HG02763 (cell line): ENCODE measurements around the gene DEPDC7.
"Not testable (repeated sequence)": the region's sequence is repeated elsewhere in the genome, so short reads cannot be mapped to it uniquely, and the experiment has no call there.

Experiments used
- ATAC-seq: cut with Tn5 transposase; IDR thresholded peaks from one replicate; pipeline ENCODE4 v1.9.1; 2021; ENCODE audit warnings: mild to moderate bottlenecking, moderate library complexity; ENCODE audit not compliant: unreplicated experiment

Gene DEPDC7

DNA sequence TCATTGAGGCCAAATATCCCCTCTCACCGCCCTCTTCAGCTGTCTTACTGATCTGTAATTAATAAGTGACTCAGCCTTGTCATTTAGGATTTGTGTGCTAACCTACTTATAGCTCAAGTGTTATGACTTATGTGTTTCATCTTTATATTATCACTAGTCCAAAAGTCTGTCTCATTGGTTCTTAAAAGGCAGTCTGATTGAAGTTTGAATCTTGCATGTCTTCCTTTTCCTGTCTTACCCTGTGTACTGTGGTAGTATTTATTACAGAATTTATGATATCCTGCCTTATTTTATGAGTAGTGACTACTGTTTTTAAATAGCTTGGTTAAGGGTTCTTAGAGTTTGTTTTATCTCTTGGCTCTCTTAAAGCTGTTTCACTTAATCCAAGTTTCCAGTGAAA is 6.3 kb downstream of the DEPDC7 start:
- ATAC-seq: no peak

DNA sequence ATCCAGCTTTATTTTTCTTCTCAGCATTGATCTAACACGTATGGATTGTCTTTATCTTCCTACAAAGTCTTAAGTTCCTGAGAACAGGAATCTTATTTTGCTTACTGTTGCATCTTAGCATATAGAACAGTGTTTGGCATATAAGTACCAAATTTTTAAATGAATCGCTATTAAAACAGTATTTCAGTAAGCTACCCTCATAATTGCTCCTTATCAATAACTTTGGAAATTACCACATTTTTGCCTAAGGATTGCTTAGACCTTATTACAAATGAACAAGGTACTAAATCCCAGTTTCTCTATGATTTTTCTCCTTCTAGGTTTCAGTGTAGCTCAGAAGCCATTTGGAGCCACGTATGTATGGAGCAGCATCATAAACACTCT is 9.7 kb downstream of the DEPDC7 start:
- ATAC-seq: no peak

DNA sequence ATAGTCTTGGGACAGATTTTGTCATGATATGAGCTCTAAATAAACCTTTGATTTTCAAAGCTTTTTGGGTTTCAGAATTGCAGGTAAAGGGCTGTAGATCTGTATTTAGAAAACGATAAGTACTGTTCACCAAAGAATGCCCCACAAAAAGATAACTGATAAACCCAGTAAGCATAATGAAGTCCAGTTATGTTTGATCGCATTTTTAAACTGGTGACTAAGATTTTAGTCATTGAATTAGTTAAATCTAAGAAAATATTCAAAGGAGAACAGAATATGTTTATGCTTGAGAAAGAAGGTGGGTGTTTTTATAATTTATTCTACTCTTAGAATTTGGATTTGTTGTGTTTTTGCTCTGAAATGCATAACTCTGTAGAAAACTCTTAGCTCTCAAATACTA is 11.6 kb downstream of the DEPDC7 start:
- no peak for ATAC-seq

DNA sequence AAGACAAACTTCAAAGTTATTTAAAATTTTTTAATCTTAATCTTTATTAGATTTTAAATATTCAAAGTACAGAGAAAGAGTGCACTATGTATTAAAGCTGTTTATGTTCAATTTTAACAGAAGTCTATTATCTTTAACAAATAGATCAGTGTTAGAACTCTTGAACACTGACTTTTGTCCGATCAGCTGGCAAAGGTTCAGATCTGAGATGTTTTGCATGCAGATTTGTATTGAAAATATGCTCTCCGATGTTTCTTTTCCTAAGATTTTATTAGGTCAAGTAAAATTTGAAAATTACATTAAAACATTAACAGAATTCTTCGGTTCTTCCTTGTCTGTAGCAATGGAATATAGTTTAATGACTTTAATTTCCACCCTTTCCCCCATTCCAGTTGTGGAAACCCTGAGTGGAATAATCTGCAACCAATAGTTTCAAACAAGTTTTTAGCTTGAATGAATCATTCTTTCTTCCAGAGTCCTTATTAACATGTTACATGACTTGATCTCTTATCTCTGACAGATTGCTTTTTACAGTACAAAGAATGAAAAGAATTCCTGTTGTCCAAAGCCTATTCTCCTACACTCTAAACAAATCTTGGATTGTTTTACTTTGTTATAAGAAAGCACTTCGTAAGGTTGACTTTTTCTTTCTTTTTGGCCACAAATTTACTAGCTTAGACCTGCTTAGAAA is 12.3 kb downstream of the DEPDC7 start:
- ATAC-seq: no peak

DNA sequence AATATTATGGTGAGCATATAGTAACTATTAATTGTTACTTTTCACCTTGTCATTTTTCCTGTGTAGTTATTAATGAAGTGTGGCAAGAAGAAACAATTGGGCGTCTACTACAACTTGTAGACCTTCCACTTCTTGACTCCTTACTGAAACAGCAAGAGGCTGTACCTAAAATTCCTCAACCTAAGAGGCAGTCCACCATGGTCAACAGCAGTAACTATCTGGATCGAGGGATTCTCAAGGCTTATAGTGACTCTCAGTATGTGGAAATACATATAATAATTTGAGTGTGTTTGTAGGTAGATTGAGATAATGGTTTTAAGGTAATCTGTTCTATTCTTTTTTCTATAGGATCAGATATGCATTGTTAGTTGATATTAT is 12.8 kb downstream of the DEPDC7 start:
- ATAC-seq: no peak

DNA sequence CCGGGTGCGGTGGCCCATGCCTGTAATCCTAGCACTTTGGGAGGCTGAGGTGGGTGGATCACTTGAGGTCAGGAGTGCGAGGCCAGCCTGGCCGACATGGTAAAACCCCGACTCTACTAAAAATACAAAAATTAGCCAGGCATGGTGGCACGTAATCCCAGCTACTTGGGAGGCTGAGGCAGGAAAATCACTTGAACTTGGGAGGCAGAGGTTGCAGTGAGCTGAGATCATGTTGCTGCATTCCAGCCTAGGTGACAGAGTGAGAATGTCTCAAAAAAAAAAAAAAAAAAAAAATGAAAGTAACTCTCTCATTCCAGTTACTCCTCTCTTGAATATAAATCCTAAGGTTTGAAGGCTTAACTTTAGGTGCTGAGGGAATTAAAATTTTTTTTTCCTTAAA is 13.5 kb downstream of the DEPDC7 start:
- ATAC-seq: not testable (repeated sequence)

DNA sequence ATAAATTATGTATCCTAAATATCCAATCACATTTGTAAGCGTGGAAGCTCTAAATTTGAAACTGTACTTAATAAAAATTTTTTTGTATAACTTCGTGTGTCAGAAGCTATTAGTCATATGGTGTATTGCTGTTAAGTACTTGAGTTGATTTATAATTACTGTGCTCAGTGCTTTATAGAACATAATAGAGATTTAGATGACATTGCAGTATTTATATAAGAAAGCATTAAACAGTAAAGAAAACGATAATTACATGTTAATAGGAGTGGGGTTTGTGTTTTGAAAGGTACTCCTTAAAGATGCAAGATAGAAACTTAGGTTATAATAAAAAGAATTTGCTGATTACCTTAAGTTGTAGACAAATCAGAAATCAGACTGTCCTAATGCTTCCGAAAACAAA is 17.8 kb downstream of the DEPDC7 start:
- no peak for ATAC-seq

DNA sequence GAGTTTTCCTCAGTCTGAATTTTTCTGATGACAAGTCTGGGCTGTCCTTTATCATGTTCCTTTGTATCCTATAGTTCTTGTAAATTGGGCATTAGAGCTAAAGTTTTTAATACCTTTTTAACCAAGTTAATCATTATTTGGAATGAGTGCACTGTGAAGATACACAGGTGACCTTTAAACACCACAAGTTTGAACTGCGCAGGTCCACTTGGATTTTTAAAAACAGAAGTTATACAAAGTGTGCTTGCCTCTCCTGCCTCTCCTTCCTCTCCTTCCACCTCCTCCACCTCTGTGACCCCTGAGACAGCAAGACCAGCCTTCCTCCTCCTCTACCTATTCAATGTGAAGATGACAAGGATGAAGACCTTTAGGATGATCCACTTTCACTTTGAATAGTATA is 19.3 kb downstream of the DEPDC7 start:
- no peak for ATAC-seq

DNA sequence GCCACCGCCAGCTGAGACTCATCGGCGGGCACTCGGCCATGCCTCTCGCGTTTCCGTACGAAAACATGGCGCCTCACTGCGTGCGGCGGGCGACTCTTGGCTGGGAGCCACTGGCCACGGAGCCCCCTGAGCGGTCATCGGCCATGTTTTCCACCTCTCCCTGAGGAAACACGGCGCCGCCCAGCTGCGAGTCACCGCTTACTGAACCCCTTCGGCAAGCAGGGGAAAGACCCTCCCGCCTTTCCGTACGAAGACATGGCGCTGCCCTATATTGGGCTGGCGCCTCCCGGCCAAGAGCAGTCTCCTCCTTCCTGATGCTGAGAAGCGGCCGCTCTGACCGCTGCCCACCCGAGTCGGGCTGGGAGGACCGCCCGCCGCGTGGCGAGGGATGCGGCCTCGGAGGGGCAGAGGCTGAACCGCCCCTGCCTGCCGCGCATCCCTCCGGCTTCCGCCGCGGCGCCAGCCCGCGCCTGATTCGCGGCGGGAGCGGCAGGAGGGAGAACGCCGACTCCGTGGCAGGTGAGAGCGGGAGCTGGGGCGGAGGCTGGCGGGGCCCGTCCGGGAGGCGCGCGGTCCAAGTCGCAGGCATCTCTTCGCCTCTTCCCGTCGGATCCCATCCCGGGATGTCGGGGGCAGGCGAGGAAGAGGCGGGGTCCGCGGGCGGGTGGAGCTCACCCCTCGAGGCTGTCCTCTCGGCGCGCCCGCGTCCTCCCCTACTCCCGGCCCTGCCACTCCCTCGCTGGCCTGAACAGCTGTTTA is 23.8 kb downstream of the DEPDC7 start, which contains the start of gene TCP11L1:
Gene TCP11L1, plus strand, starts transcription at position 299 of the 759 bp plus-strand sequence. CDS start 4,202 bp downstream, outside the sequence.
- peak; percentile 73 for ATAC-seq

DNA sequence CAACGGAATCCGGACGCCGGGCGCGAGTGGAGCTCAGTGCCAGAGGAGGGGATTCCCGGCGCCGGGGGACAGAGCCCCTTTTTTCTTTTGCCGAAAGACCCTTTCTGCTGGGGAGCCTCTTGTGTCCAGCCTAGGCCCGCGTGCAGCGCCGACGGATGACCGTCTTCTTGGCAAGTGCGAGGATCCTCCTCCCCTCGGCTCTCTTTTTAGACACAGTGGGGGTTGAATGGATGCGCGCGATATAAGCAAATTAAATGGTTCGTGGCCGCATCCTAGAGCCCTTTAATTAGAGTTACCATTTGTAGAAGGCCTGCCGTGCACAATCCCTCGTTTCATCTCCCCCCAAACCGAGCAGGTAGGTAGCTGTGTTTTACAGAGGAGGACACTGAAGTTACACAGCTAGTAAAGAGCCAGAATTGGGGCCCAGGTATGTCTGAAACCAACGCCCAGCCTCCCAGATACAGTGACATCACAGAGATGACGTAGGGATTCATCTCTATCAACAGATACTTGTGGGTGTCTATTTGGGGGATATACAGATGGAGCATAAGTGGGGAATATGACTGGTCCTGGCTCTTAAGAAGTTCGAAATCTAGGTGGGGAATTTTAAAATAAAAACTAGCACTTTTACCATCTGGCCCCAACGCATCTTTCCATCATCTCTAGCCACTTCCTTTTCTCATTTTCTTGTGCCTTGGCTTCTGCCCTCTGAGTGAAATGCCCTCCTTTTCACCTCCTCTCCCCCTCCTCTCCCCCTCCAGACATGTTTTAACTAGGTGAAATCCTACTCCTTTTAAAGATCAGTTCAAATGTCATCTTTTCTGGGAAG is 24.6 kb downstream of the DEPDC7 start:
- peak; percentile 12 for ATAC-seq

DNA sequence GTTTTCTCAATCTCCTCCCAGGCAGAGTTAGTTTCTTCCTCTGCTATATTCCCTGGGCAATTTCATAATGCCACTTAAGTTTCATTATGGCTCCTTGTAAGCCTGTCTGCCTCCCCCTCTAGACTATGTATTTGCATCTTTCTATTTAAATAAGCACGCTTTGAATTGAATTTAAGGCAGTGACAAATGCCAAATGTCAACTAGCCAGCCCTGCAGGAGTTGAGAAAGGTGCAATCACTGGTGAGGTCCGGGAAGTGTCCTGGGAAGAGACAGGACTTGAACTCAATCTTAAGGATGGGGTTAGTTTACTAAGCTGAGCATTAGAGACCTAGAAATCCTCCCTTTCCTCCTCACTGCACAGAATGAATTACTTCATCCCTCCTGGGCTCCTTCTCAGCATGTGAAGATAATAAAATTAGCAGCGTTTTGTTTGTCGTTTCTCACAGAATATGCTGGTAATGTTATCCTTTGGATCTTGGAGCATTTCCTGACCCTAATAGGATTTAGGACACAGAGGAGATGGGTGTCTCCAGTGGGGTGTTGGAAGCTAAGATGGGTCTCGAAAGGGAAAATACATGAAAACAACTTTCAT is 25.3 kb downstream of the DEPDC7 start:
- no peak for ATAC-seq

DNA sequence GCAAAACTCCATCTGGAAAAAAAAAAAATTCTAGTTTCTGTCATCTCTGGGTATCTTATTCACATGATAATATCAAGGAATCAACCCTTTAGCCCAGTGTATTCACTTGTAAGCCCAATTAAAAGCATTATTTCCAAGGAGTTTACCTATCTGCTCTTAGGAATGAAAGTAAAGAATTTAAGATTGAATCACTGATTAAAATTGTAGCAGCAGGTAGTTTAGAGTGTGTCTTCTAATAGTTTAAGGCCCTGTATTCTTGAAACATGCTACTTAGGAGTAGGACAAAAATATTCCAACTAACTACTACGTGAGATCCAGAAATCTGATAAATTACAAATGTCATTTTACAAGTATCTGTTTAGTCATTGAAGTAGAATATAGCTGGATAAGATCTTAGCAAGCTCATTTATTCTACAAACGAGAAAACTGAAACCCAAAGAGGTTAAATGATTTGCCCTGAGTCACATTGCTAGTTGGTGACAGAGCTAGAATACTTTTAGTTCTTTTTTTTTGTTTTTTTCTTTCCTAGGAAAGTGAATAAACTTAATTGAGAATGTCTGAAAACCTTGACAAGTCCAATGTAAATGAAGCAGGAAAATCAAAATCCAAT is 27.6 kb downstream of the DEPDC7 start:
- no peak for ATAC-seq

DNA sequence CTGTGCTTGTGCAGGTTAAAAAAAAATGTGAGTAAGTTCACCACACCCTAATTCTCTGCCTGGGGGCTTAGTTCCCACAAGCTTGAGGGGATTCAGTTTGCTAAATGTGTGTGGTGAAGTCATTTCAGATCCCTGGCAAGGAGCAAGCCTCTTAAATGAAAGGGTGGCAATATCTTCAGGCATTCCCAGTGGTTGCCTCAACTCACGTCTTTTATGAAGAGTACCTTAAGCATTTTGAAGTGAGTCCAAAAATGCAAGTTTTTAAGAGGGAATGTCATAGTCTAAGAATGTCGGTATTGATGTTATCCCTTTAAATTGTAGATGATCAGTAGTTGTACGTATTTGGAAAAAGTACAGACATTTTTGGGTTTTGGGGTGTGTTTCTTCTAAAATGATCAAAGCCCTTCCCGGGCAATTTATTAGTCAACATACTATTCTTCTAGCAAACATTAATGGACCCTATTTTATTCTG is 28.6 kb downstream of the DEPDC7 start:
- ATAC-seq: no peak

DNA sequence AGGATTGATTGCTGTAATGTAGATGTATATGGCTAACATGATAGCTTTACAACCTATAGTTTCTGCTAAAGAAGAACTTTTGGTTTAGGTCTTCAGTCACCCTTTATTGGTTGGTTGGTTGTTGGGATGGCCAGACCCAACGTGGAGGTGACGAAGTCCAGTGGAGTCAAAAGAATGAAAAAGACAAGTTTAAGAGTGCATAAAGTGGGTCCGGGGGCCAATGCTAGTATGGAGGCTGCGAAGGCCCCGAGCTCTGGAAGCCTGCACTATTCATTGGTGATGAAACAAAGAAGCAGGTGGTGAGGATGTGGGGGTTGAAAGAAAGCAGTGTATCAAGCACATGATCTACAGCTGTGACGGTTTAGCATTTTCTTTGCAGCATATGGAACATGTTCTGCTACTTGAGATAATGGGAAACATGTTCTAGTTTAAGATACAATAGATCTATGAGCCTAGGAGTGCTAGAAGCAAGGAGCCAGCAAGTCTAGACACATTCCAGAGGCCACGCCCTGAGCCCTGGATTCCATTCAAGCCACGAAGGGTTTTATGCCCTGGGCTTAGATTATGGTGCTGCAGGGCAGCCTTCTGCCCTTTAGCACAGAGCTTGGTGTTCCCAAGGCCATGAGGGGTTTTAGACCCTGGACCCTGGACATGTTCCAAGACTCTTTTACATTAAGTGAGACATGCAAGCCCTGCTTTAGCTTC is 30.0 kb downstream of the DEPDC7 start:
- ATAC-seq: no peak

DNA sequence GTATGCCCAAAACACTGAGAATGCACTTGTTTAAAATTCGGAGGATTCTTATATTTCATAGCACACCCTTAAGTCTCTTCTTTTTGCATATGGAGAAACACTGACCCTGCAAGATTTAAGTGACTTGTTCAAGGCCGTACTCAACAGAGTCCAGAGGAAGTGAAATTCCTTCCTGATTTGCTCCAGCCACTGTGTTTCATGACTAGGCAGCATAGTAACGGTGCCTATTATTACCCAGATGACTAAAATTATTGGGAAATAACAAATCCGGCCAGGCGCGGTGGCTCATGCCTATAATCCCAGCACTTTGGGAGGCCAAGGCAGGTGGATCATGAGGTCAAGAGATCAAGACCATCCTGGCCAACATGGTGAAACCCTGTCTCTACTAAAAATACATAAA is 33.0 kb downstream of the DEPDC7 start:
- not testable (repeated sequence) for ATAC-seq

DNA sequence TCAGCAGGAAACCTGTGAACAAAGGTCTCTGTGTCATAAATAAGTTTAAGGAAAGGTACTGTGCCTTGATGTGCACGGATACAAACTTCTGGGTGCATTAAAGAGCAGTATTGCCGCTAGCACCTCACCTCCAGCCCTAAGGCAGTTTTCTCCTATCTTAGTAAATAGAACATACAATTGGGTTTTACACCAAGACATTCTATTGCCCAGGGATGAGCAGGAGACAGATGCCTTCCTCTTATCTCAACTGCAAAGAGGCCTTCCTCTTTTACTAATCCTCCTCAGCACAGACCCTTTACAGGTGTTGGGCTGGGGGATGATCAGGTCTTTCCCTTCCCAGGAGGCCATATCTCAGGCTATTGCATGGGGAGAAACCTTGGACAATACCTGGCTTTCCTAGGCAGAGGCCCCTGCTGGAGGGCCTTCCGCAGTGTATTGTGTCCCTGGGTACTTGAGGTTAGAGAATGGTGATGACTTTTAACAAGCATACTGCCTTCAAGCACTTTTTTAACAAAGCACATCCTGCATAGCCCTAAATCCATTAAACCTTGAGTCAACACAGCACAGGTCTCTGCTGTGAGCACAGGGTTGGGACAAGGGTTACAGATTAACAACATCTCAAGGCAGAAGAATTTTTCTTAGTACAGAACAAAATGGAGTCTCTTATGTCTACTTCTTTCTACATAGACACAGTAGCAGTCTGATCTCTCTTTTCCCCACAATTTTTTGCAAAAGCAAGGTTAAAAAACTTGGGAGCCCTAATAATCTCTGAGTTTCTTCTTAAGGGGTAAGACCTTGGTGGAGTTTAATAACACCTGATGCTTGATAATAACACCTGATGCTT is 34.1 kb downstream of the DEPDC7 start:
- ATAC-seq: not testable (repeated sequence)

DNA sequence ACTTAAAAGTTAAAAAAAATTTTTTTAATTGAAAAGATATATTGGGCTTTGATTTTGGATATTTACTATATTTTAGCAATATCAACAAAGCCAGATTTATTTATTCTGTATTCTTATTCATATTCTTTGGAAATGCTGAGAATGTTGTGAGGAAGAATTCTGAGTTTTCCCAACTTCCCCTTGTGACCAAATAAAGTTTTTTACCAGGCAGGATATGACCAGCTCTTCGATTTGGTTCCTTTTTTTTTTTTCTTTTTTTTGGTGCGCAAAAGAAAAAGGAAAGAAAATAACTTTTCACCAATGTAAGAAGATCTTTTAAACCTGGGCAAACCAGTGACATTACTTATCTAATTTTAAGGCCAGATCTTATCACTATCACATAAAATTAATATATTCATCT is 36.6 kb downstream of the DEPDC7 start:
- ATAC-seq: no peak

DNA sequence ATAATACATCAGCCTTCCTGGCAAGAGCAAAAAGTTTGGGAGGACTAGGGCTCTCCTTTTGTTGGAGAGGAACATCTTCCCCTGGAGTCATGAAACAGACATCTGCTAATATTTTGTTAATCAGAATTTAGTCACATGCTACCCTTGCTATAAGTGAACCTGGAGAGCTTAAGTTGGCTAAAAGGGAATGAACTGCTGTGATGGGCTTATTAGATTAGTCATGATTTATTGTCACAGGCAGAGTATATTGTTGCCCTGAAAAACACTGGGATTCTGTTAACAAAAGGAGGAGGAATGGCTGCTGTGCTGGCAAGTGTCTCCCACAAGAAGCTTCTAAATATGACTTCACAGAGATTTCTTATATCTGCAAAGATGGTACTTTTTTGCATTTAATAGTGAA is 39.7 kb downstream of the DEPDC7 start:
- no peak for ATAC-seq

DNA sequence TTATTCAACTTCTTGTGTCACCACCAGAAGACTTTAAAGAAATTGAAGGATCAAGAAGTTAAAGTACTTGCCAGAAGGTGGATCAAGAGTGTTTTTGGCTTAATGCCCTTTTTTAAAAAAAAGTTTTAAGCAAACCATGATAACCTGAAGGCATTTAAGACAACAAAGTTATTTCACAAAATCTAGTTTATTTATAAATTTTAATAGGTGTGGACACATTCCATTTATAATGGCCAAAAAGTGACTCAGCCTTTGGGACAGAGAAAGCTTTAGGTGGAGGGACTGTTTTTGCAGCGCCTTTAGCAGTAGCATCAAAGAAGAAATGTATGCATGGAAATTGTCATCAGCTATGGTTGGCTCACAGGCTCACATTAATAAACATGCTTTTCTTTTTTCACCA is 41.6 kb downstream of the DEPDC7 start:
- ATAC-seq: no peak
